ENCODE results near the gene SMR3A. TPM values are rescaled to one million over a fixed set of nuclear protein-coding genes. Genes with fewer than 3 reads are reported as not detected.

The SMR3A gene
- total RNA-seq, 1 experiment from 2014 or later = not detected

DNA sequence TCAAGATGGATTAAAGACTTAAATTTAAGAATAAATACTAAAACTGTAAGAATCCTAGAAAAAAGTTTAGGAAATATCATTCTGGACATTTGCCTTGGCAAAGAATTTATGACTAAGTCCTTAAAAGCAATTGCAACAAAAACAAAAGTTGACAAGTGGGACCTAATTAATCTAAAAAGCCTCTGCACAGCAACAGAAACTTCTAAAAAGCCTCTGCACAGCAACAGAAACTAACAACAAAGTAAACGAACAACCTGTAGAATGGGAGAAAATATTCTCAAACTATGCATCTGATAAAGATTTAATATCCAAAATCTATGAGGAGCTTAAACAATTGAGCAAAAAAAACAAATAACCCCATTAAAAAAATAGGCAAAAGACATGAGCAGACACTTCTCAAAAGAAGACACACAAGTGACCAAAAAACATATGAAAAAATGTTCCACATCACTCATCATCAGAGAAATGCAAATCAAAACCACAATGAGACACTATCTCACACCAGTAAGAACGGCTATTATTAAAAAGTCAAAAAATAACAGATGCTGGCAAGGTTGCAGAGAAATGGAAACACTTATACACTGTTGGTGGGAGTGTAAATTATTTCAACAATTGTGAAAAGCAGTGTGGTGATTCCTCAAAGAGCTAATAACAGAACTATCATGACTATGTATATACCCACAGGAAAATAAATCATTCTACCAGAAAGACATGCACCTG, 31.7 kb downstream of the SMR3A start (continued):
- TF ChIP-seq, protein P1, sequence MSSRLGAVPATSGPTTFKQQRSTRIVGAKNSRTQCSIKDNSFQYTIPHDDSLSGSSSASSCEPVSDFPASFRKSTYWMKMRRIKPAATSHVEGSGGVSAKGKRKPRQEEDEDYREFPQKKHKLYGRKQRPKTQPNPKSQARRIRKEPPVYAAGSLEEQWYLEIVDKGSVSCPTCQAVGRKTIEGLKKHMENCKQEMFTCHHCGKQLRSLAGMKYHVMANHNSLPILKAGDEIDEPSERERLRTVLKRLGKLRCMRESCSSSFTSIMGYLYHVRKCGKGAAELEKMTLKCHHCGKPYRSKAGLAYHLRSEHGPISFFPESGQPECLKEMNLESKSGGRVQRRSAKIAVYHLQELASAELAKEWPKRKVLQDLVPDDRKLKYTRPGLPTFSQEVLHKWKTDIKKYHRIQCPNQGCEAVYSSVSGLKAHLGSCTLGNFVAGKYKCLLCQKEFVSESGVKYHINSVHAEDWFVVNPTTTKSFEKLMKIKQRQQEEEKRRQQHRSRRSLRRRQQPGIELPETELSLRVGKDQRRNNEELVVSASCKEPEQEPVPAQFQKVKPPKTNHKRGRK (CRISPR knock-in tag; IDR thresholded peaks at IDR 0.05; ENCODE audit: borderline replicate concordance) = no peak
- TF ChIP-seq NR1H2 (CRISPR knock-in tag; IDR thresholded peaks at IDR 0.05) = no peak
- TF ChIP-seq, protein P2, sequence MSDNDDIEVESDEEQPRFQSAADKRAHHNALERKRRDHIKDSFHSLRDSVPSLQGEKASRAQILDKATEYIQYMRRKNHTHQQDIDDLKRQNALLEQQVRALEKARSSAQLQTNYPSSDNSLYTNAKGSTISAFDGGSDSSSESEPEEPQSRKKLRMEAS (CRISPR knock-in tag; IDR thresholded peaks at IDR 0.05) = no peak
- TF ChIP-seq RORB (CRISPR knock-in tag; IDR thresholded peaks at IDR 0.05) = no peak
- no peak for TF ChIP-seq ESRRA (CRISPR knock-in tag; IDR thresholded peaks at IDR 0.05; ENCODE audit: borderline replicate concordance)
- TF ChIP-seq, protein P3, sequence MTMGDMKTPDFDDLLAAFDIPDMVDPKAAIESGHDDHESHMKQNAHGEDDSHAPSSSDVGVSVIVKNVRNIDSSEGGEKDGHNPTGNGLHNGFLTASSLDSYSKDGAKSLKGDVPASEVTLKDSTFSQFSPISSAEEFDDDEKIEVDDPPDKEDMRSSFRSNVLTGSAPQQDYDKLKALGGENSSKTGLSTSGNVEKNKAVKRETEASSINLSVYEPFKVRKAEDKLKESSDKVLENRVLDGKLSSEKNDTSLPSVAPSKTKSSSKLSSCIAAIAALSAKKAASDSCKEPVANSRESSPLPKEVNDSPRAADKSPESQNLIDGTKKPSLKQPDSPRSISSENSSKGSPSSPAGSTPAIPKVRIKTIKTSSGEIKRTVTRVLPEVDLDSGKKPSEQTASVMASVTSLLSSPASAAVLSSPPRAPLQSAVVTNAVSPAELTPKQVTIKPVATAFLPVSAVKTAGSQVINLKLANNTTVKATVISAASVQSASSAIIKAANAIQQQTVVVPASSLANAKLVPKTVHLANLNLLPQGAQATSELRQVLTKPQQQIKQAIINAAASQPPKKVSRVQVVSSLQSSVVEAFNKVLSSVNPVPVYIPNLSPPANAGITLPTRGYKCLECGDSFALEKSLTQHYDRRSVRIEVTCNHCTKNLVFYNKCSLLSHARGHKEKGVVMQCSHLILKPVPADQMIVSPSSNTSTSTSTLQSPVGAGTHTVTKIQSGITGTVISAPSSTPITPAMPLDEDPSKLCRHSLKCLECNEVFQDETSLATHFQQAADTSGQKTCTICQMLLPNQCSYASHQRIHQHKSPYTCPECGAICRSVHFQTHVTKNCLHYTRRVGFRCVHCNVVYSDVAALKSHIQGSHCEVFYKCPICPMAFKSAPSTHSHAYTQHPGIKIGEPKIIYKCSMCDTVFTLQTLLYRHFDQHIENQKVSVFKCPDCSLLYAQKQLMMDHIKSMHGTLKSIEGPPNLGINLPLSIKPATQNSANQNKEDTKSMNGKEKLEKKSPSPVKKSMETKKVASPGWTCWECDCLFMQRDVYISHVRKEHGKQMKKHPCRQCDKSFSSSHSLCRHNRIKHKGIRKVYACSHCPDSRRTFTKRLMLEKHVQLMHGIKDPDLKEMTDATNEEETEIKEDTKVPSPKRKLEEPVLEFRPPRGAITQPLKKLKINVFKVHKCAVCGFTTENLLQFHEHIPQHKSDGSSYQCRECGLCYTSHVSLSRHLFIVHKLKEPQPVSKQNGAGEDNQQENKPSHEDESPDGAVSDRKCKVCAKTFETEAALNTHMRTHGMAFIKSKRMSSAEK (CRISPR knock-in tag; IDR thresholded peaks at IDR 0.05; ENCODE audit: borderline replicate concordance) = no peak
- TF ChIP-seq NR2C2 (CRISPR knock-in tag; IDR thresholded peaks at IDR 0.05) = no peak
- TF ChIP-seq ZNF232 (CRISPR knock-in tag; IDR thresholded peaks at IDR 0.05) = no peak

DNA sequence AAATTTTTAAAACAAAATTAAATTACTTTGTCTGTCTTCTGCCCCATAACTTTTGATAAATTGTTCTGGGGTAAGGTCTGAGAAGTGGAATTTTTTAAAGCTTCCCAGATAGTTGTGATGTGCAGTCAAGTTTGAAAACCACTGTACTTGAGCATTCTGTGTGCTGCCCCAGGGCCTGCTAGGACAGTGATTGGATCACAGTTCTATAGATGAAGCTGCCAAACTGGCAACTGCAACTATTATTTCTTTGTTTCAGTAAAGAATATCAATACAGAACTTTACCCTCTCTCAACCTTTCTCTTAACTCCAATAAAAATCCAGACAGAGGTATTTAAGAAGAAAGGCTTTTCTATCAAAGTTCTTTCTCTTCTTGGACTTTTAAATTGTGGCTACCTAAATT, 37.0 kb downstream of the SMR3A start, which contains the start of gene OPRPN:
Gene OPRPN (plus strand): TSS at position 361 of the 400 bp plus-strand sequence. CDS start 1,346 bp downstream, outside the sequence.
- TF ChIP-seq, protein P4, sequence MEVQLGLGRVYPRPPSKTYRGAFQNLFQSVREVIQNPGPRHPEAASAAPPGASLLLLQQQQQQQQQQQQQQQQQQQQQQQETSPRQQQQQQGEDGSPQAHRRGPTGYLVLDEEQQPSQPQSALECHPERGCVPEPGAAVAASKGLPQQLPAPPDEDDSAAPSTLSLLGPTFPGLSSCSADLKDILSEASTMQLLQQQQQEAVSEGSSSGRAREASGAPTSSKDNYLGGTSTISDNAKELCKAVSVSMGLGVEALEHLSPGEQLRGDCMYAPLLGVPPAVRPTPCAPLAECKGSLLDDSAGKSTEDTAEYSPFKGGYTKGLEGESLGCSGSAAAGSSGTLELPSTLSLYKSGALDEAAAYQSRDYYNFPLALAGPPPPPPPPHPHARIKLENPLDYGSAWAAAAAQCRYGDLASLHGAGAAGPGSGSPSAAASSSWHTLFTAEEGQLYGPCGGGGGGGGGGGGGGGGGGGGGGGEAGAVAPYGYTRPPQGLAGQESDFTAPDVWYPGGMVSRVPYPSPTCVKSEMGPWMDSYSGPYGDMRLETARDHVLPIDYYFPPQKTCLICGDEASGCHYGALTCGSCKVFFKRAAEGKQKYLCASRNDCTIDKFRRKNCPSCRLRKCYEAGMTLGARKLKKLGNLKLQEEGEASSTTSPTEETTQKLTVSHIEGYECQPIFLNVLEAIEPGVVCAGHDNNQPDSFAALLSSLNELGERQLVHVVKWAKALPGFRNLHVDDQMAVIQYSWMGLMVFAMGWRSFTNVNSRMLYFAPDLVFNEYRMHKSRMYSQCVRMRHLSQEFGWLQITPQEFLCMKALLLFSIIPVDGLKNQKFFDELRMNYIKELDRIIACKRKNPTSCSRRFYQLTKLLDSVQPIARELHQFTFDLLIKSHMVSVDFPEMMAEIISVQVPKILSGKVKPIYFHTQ (CRISPR knock-in tag; IDR thresholded peaks at IDR 0.05) = no peak
- no peak for TF ChIP-seq TEAD1 (CRISPR knock-in tag; IDR thresholded peaks at IDR 0.05)
- Mint-ChIP-seq H3K4me3 (no peak within 1 kb of the TSS), H3K4me1 (no peaks in the 10 kb centered on the region), H3K9me3 (no peaks in the 10 kb centered on the region), H3K27ac (no peak within 1 kb of the TSS), H3K36me3 (no peaks in the 10 kb centered on the region), H3K27me3 (ENCODE audit: low read depth) (no peaks in the 10 kb centered on the region)
- ChIA-PET CTCF (no interaction called here), POLR2A (no interaction called here)
- DNase-seq (ENCODE audit: low spot score) = no peak
- ATAC-seq = no peak

DNA sequence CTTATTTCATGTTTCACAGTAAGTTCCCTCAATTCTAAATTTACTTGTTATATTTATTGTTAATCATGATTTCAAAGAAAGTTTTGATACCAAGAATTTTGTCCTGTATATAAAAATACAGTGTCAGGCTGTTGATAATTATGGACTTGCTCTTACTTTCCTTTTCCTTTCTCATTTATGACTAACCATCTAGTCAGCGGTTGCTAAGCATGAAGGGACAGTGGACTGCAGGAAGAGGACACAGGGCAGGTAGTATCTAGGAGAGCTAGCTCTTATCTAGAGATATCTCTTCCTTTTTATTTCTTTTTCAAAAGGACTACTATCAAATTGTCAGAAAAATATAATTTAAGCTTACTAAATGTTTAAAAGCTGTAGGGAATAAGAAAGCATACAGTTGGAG, 38.8 kb downstream of the SMR3A start:
- DNase-seq (ENCODE audit: low spot score) (no peak), ATAC-seq (no peak)
- POLR2A ChIA-PET = no interaction called here
- Mint-ChIP-seq H3K27ac (no peak overlapping the region), H3K36me3 (no peaks in the 10 kb centered on the region), H3K4me1 (no peaks in the 10 kb centered on the region), H3K9me3 (no peaks in the 10 kb centered on the region), H3K27me3 (ENCODE audit: low read depth) (no peaks in the 10 kb centered on the region), H3K4me3 (no peak overlapping the region)
- CTCF ChIA-PET = no interaction called here
- TF ChIP-seq ZNF138 (CRISPR knock-in tag; conservative IDR thresholded peaks at IDR 0.05) (no peak), MXD4 (CRISPR knock-in tag; IDR thresholded peaks at IDR 0.05; ENCODE audit: borderline replicate concordance) (no peak), ZNF232 (CRISPR knock-in tag; IDR thresholded peaks at IDR 0.05) (no peak), SMAD4 (CRISPR knock-in tag; IDR thresholded peaks at IDR 0.05) (no peak), NFYB (CRISPR knock-in tag; conservative IDR thresholded peaks at IDR 0.05; ENCODE audit: low read depth) (no peak), ZNF263 (CRISPR knock-in tag; IDR thresholded peaks at IDR 0.05; ENCODE audit: low read depth) (no peak)
- TF ChIP-seq, protein P5, sequence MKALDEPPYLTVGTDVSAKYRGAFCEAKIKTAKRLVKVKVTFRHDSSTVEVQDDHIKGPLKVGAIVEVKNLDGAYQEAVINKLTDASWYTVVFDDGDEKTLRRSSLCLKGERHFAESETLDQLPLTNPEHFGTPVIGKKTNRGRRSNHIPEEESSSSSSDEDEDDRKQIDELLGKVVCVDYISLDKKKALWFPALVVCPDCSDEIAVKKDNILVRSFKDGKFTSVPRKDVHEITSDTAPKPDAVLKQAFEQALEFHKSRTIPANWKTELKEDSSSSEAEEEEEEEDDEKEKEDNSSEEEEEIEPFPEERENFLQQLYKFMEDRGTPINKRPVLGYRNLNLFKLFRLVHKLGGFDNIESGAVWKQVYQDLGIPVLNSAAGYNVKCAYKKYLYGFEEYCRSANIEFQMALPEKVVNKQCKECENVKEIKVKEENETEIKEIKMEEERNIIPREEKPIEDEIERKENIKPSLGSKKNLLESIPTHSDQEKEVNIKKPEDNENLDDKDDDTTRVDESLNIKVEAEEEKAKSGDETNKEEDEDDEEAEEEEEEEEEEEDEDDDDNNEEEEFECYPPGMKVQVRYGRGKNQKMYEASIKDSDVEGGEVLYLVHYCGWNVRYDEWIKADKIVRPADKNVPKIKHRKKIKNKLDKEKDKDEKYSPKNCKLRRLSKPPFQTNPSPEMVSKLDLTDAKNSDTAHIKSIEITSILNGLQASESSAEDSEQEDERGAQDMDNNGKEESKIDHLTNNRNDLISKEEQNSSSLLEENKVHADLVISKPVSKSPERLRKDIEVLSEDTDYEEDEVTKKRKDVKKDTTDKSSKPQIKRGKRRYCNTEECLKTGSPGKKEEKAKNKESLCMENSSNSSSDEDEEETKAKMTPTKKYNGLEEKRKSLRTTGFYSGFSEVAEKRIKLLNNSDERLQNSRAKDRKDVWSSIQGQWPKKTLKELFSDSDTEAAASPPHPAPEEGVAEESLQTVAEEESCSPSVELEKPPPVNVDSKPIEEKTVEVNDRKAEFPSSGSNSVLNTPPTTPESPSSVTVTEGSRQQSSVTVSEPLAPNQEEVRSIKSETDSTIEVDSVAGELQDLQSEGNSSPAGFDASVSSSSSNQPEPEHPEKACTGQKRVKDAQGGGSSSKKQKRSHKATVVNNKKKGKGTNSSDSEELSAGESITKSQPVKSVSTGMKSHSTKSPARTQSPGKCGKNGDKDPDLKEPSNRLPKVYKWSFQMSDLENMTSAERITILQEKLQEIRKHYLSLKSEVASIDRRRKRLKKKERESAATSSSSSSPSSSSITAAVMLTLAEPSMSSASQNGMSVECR (CRISPR knock-in tag; IDR thresholded peaks at IDR 0.05; ENCODE audit: borderline replicate concordance) = no peak
- TF ChIP-seq, protein P6, sequence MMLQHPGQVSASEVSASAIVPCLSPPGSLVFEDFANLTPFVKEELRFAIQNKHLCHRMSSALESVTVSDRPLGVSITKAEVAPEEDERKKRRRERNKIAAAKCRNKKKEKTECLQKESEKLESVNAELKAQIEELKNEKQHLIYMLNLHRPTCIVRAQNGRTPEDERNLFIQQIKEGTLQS (CRISPR knock-in tag; conservative IDR thresholded peaks at IDR 0.05) = no peak

Data from WTC11 (cell line).